Effector memory CD8-positive, alpha-beta T cell (primary cell): ENCODE data around the gene EIF5A.
"Not testable (repeated sequence)": the region's sequence is repeated elsewhere in the genome, so short reads cannot be mapped to it uniquely, and the experiment has no call there.

Experiments used
- ATAC-seq: fragments of 150-1000 bp; cut with Tn5 transposase; replicated peaks from 2 replicates; pipeline ENCODE4 v1.10.0; 2021; ENCODE audit warnings: mild to moderate bottlenecking, moderate library complexity
- DNase-seq, 3 experiments: peaks; one replicate each; pipeline ENCODE4 v3.0.0; 2021
- H3K27ac Mint-ChIP-seq, 2 donors: one replicate each; pipeline ENCODE4 v1.8.0; 2022; ENCODE audit warnings: mild to moderate bottlenecking in 2 of 2, mixed read lengths in 2 of 2, moderate library complexity in 2 of 2
- H3K27me3 Mint-ChIP-seq, 2 donors: one replicate each; pipeline ENCODE4 v1.8.0; 2022; ENCODE audit warnings: mixed read lengths in 2 of 2
- H3K36me3 Mint-ChIP-seq: one replicate; pipeline ENCODE4 v1.8.0; 2022; ENCODE audit warnings: mild to moderate bottlenecking, moderate library complexity, mixed read lengths; ENCODE audit not compliant: insufficient read depth
- H3K4me1 Mint-ChIP-seq, 2 donors: one replicate each; pipeline ENCODE4 v1.8.0; 2022; ENCODE audit warnings: low read depth in 2 of 2, mixed read lengths in 2 of 2
- H3K4me3 Mint-ChIP-seq, 2 donors: one replicate each; pipeline ENCODE4 v1.8.0; 2022; ENCODE audit warnings: mild to moderate bottlenecking in 2 of 2, mixed read lengths in 2 of 2, moderate library complexity in 2 of 2
- H3K9me3 Mint-ChIP-seq, 2 donors: one replicate each; pipeline ENCODE4 v1.8.0; 2022; ENCODE audit warnings: mixed read lengths in 2 of 2

EIF5A gene

DNA sequence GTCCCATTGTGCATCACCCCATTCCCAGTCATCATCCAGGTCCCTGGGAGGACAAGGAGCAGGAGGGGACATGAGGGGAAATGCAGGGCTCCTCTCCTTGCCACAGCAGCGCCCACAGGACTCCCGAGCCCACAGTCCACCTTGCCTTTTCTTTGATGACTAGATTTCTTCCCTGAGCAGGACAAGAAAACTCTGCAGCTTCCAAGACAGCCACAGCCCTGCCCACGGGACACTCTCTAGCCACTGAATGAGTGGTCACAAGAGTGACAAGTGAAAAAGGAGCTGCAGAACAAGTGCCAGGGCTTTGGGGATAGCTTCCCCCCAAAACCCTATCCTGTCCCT, 17.0 kb downstream of the EIF5A start:
- ATAC-seq = no peak
- H3K27ac Mint-ChIP-seq = peak overlapping the region in 1 of 2 donors; percentile 49
- peaks cover 17 to 20% of the 10 kb centered on the region in 2 donors for H3K4me1 Mint-ChIP-seq
- H3K36me3 Mint-ChIP-seq = peaks cover 27% of the 10 kb centered on the region
- no peak overlapping the region for H3K4me3 Mint-ChIP-seq
- H3K27me3 Mint-ChIP-seq = no peaks in the 10 kb centered on the region
- H3K9me3 Mint-ChIP-seq = no peaks in the 10 kb centered on the region
- no peak for DNase-seq

DNA sequence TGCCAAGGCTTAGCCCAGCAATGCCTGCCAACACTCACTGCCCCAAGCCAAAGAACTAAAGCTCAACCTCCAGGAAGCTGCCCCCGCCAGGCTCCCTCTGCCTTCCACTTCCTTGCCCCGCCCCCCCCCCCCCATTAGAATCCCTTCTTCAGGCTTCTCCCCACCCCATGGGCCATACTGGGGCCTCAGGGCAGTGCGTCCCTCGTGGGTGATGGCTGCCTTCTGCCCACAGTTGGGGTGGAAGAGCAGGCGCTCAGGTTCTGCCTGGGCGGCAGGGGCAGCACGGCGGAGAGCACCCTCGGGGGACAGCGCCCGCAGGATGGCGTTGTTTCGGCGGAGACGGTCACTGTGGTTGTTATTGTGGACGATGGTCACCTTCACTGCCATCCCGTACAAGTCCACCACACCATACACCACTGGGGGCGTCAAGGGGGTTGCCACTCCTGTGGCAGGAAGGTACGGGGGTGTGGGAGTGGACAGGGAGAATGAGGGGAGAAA, 17.7 kb downstream of the EIF5A start:
- H3K27ac Mint-ChIP-seq = no peak overlapping the region
- H3K36me3 Mint-ChIP-seq = peaks cover 30% of the 10 kb centered on the region
- peaks cover 21 to 27% of the 10 kb centered on the region in 2 donors for H3K4me1 Mint-ChIP-seq
- no peaks in the 10 kb centered on the region for H3K27me3 Mint-ChIP-seq
- no peak overlapping the region for H3K4me3 Mint-ChIP-seq
- ATAC-seq (no peak), DNase-seq (no peak)
- no peaks in the 10 kb centered on the region for H3K9me3 Mint-ChIP-seq

DNA sequence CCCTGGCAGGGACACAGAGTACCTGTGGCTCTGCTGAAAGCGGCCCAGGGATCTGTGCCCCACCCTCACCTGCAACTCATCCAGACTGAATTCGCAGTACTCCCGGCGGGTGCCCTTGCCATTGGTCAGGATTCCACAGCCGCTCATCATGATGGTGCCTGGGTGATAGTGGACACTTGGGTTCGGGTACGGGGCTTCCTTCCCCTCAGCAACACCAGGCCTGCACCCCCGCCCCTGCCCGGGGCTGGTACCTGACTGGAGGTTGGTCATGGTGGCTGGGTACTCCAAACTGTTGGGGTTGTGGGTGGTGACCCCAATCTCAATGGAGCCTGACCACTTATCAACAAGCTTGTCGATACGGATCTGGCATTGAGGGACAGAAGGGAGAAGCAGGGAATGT, 18.8 kb downstream of the EIF5A start:
- Mint-ChIP-seq H3K9me3 (no peaks in the 10 kb centered on the region), H3K4me3 (no peak overlapping the region), H3K27me3 (no peaks in the 10 kb centered on the region), H3K27ac (no peak overlapping the region), H3K36me3 (peaks cover 23% of the 10 kb centered on the region), H3K4me1 (peaks cover 26 to 28% of the 10 kb centered on the region in 2 donors)
- DNase-seq (no peak), ATAC-seq (no peak)

- DNase-seq = no peak
- no peak for ATAC-seq
- H3K36me3 Mint-ChIP-seq = peaks cover 16% of the 10 kb centered on the region
- H3K9me3 Mint-ChIP-seq = no peaks in the 10 kb centered on the region
- H3K4me3 Mint-ChIP-seq = no peak overlapping the region
- H3K4me1 Mint-ChIP-seq = peaks cover 26 to 28% of the 10 kb centered on the region in 2 donors
- H3K27ac Mint-ChIP-seq = peak overlapping the region in 1 of 2 donors; percentile 10
- H3K27me3 Mint-ChIP-seq = no peaks in the 10 kb centered on the region
Measured at GRCh38 chr17:7327056-7327455, 19.6 kb downstream of the EIF5A start.

GRCh38 chr17:7327501-7327900, 20.1 kb downstream of the EIF5A start:
- Mint-ChIP-seq H3K27me3 (no peaks in the 10 kb centered on the region), H3K9me3 (no peaks in the 10 kb centered on the region), H3K4me3 (no peak overlapping the region), H3K36me3 (peaks cover 18% of the 10 kb centered on the region), H3K27ac (peak overlapping the region in 1 of 2 donors; percentile 92), H3K4me1 (peaks cover 28% of the 10 kb centered on the region in 2 donors)
- ATAC-seq (no peak), DNase-seq (no peak)

- Mint-ChIP-seq H3K27me3 (no peaks in the 10 kb centered on the region), H3K4me3 (peak overlapping the region; percentile 92 to 95), H3K27ac (peak overlapping the region in 1 of 2 donors; percentile 92), H3K36me3 (peaks cover 18% of the 10 kb centered on the region), H3K9me3 (no peaks in the 10 kb centered on the region), H3K4me1 (peaks cover 28 to 31% of the 10 kb centered on the region in 2 donors)
- DNase-seq = no peak
- no peak for ATAC-seq
Measured at GRCh38 chr17:7328009-7328408, 20.6 kb downstream of the EIF5A start.

DNA sequence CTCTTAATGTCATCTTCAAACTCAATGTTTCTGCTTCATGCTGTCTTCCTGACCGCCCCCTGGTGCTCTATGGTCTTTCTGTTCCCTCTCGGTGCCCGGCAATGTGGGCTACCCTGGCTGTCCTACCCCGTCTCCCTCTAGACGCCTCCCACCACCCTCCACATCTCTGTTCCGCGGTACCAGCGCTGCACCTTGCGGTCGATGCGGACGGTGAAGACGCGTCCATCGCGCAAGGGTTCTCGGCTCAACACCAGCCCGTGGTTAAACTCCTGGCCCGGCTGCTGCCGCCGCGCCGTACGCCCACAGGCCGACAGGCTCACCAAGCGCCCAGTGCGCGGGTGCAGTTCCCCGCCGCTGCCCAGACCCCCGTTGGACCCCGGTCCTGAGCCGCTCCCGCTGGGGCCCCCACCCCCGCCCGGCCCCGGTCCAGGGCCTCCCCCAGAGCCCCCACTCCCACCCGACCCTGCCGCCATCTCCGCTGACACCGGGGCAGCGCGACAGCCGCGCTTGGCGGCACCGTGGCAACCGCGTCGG, 21.5 kb downstream of the EIF5A start, which contains the start of gene NEURL4:
TSS of gene NEURL4 (minus strand) at position 496 of the 534 bp plus-strand sequence. CDS start at position 473, 23 bp downstream.
- Mint-ChIP-seq H3K9me3 (no peaks in the 10 kb centered on the region), H3K36me3 (peaks cover 18% of the 10 kb centered on the region)

GRCh38 chr17:7329374-7329996, 22.1 kb downstream of the EIF5A start:
- Mint-ChIP-seq H3K9me3 (no peaks in the 10 kb centered on the region), H3K4me1 (peaks cover 23 to 30% of the 10 kb centered on the region in 2 donors), H3K36me3 (peaks cover 18% of the 10 kb centered on the region), H3K27ac (peak overlapping the region; percentile 92 to 97), H3K27me3 (no peaks in the 10 kb centered on the region), H3K4me3 (peak overlapping the region; percentile 92 to 95)
- DNase-seq (peak; percentile 92 to 94 (median 93)), ATAC-seq (peak; percentile 70)

More for the DNA sequence above, 21.5 kb downstream of the EIF5A start, which contains the start of gene NEURL4:
- Mint-ChIP-seq H3K4me1 (peaks cover 28 to 35% of the 10 kb centered on the region in 2 donors), H3K27ac (peak within 1 kb of the TSS; percentile 92 to 97), H3K27me3 (no peaks in the 10 kb centered on the region), H3K4me3 (peak within 1 kb of the TSS; percentile 92 to 95)
- DNase-seq (no peak), ATAC-seq (peak; percentile 24)

- Mint-ChIP-seq H3K4me3 (peak overlapping the region; percentile 92 to 95), H3K4me1 (peaks cover 23 to 33% of the 10 kb centered on the region in 2 donors), H3K36me3 (peaks cover 18% of the 10 kb centered on the region), H3K27me3 (no peaks in the 10 kb centered on the region), H3K27ac (peak overlapping the region; percentile 92 to 97), H3K9me3 (no peaks in the 10 kb centered on the region)
- peak; percentile 61 for ATAC-seq
- peak in 2 of 3 experiments; percentile 61 to 70 for DNase-seq
Measured at GRCh38 chr17:7329997-7330637, 22.7 kb downstream of the EIF5A start.

GRCh38 chr17:7330638-7331015, 23.2 kb downstream of the EIF5A start:
- no peak for DNase-seq
- Mint-ChIP-seq H3K4me3 (peak overlapping the region; percentile 92 to 95), H3K36me3 (peaks cover 22% of the 10 kb centered on the region), H3K27ac (peak overlapping the region in 1 of 2 donors; percentile 97), H3K4me1 (peaks cover 28 to 38% of the 10 kb centered on the region in 2 donors), H3K9me3 (no peaks in the 10 kb centered on the region), H3K27me3 (no peaks in the 10 kb centered on the region)
- no peak for ATAC-seq

GRCh38 chr17:7332111-7332510, 24.7 kb downstream of the EIF5A start:
- ATAC-seq (no peak), DNase-seq (no peak)
- Mint-ChIP-seq H3K4me1 (peaks cover 37 to 47% of the 10 kb centered on the region in 2 donors), H3K27me3 (no peaks in the 10 kb centered on the region), H3K36me3 (peaks cover 23% of the 10 kb centered on the region), H3K9me3 (no peaks in the 10 kb centered on the region), H3K27ac (peak overlapping the region in 1 of 2 donors; percentile 58), H3K4me3 (peak overlapping the region; percentile 12 to 38)

DNA sequence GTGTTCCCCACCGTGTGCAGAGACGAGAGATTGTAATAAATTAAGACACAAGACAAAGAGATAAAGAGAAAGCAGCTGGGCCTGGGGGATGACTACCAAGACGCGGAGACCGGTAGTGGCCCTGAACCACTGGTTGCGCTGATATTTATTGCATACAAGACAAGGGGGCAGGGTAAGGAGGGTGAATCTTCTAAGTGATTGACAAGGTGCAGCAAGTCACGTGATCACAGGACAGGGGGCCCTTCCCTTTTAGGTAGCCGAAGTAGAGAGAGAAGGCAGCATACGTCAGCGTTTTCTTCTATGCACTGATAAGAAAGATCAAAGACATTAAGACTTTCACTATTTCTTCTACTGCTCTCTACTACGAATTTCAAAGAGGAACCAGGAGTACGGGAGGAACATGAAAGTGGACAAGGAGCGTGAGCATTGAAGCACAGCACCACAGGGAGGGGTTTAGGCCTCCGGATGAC, 25.2 kb downstream of the EIF5A start:
- peak overlapping the region in 1 of 2 donors; percentile 38 for H3K4me3 Mint-ChIP-seq
- peaks cover 27% of the 10 kb centered on the region for H3K36me3 Mint-ChIP-seq
- ATAC-seq, H3K9me3 Mint-ChIP-seq, DNase-seq, H3K27me3 Mint-ChIP-seq: not testable (repeated sequence)
- H3K4me1 Mint-ChIP-seq = peaks cover 39 to 53% of the 10 kb centered on the region in 2 donors
- H3K27ac Mint-ChIP-seq = peak overlapping the region in 1 of 2 donors; percentile 58

- H3K9me3 Mint-ChIP-seq = no peaks in the 10 kb centered on the region
- H3K4me1 Mint-ChIP-seq = peaks cover 29 to 46% of the 10 kb centered on the region in 2 donors
- no peaks in the 10 kb centered on the region for H3K27me3 Mint-ChIP-seq
- ATAC-seq = no peak
- no peak for DNase-seq
- H3K36me3 Mint-ChIP-seq = peaks cover 30% of the 10 kb centered on the region
- H3K4me3 Mint-ChIP-seq = peak overlapping the region; percentile 96 to 97
- H3K27ac Mint-ChIP-seq = peak overlapping the region; percentile 91 to 94
Measured at GRCh38 chr17:7334938-7335538, 27.6 kb downstream of the EIF5A start.
